HepG2 (cell line): ENCODE results near the gene INTS4. TPM values are rescaled to one million over a fixed set of nuclear protein-coding genes. Genes with fewer than 3 reads are reported as not detected.

Experiments
- ATAC-seq: fragments of 200-7000 bp; cut with Tn5 transposase; 3 replicates; pipeline ENCODE4 v1.9.1; 2020; ENCODE audit warnings: mild to moderate bottlenecking, moderate library complexity
- BruUV-seq: library from RNA; stranded (reverse); fragments of 400-500 nt; replicated peaks from 2 replicates; lab custom pipeline; 2021; lab: Mats Ljungman, UMichigan
- CTCF ChIA-PET: fragments of 300-600 bp; formaldehyde crosslinking; extraction: SDS; loops from one replicate; lab custom pipeline; 2021; ENCODE audit warnings: low total read pairs, inconsistent platforms, low intra/inter-chr PET ratio; lab: Yijun Ruan, JAX
- POLR2A ChIA-PET: fragments of 350-600 bp; sonication (Branson Sonifier 250); formaldehyde crosslinking; loops from one replicate; lab custom pipeline; 2020; ENCODE audit warnings: antibody characterized with exemption, inconsistent platforms; lab: Yijun Ruan, JAX
- DNase-seq: peaks from one replicate; pipeline ENCODE4 v3.0.0-alpha.2; 2015; ENCODE audit warnings: low spot score
- FAIRE-seq: peaks from 3 replicates; lab custom pipeline; 2011; peaks lifted over from hg19 to GRCh38; lab: Jason Lieb, UNC
- H2AFZ ChIP-seq: one replicate; pipeline ENCODE4 v1.6.1; 2011; ENCODE audit warnings: low read length, inconsistent platforms
- H3K27ac ChIP-seq: fragments of 300-600 bp; 3 replicates; pipeline ENCODE4 v1.8.0; 2011; ENCODE audit warnings: mixed run types, mild to moderate bottlenecking, mixed read lengths, low read length, inconsistent platforms; ENCODE audit not compliant: insufficient read depth; ENCODE audit errors: extremely low read length
- H3K27me3 ChIP-seq, 2 experiments: fragments of 200-600 bp in 1 of 2; 2 replicates in 1 of 2; 3 replicates in 1 of 2; pipeline versions ENCODE4 v1.6.0 to v1.8.0; 2011; ENCODE audit warnings: low read length in 2 of 2, mild to moderate bottlenecking in 2 of 2, moderate library complexity in 2 of 2, inconsistent platforms in 1 of 2; ENCODE audit not compliant: insufficient read depth in 2 of 2, control insufficient read depth in 1 of 2
- H3K36me3 ChIP-seq, 2 experiments: fragments of 200-600 bp in 1 of 2; replicated peaks in 1 of 2; 2 replicates in 1 of 2; 3 replicates in 1 of 2; pipeline versions ENCODE4 v1.5.1 to v1.8.0; 2011; ENCODE audit warnings: low read length in 2 of 2, inconsistent platforms in 1 of 2; ENCODE audit not compliant: insufficient read depth in 2 of 2, control insufficient read depth in 1 of 2
- H3K4me1 ChIP-seq: 2 replicates; pipeline ENCODE4 v1.5.1; 2012; ENCODE audit warnings: low read length, inconsistent platforms; ENCODE audit not compliant: insufficient read depth
- H3K4me2 ChIP-seq: 2 replicates; pipeline ENCODE4 v1.6.0; 2011; ENCODE audit warnings: low read depth, low read length, inconsistent platforms
- H3K4me3 ChIP-seq, 3 experiments: fragments of 200-600 bp in 1 of 3; sonication (generic), shearing (Covaris generic) in 1 of 3; replicated peaks in 1 of 3; 2 replicates each; pipeline ENCODE4 v1.5.1; 2011 to 2016; ENCODE audit warnings: low read length in 3 of 3, inconsistent platforms in 2 of 3, low read depth in 2 of 3, mild to moderate bottlenecking in 2 of 3, control low read depth in 1 of 3, mixed read lengths in 1 of 3; ENCODE audit not compliant: insufficient read depth in 1 of 3
- H3K79me2 ChIP-seq: one replicate; pipeline ENCODE4 v1.6.1; 2011; ENCODE audit warnings: low read length, inconsistent platforms; ENCODE audit not compliant: insufficient read depth
- H3K9ac ChIP-seq: 2 replicates; pipeline ENCODE4 v1.6.0; 2011; ENCODE audit warnings: mild to moderate bottlenecking, low read depth, low read length, inconsistent platforms; ENCODE audit not compliant: insufficient read depth
- H3K9me3 ChIP-seq: 2 replicates; pipeline ENCODE4 v1.5.1; 2012; ENCODE audit warnings: mild to moderate bottlenecking, low read length
- H4K20me1 ChIP-seq: 2 replicates; pipeline ENCODE4 v1.6.0; 2011; ENCODE audit warnings: inconsistent platforms, mild to moderate bottlenecking, low read length, moderate library complexity; ENCODE audit not compliant: insufficient read depth
- CCDC6 ChIP-seq: sonication (generic); formaldehyde crosslinking; IDR thresholded peaks from 2 replicates; pipeline ENCODE4 v1.8.1; 2022; ENCODE audit warnings: mild to moderate bottlenecking, missing genetic modification reagents, moderate library complexity
- FOXO1 ChIP-seq: sonication (generic); formaldehyde crosslinking; IDR thresholded peaks from 2 replicates; pipeline ENCODE4 v1.4.0; 2020; ENCODE audit warnings: missing genetic modification reagents
- FOXP1 ChIP-seq, 2 experiments: fragments of 450-650 bp in 1 of 2; IDR thresholded peaks; 2 replicates each; pipeline ENCODE4 v1.6.1; 2017 to 2018; ENCODE audit warnings: antibody characterized with exemption in 1 of 2
- GLI4 ChIP-seq: sonication (generic); formaldehyde crosslinking; IDR thresholded peaks from 2 replicates; pipeline ENCODE4 v1.5.1; 2020; ENCODE audit warnings: missing genetic modification reagents, mild to moderate bottlenecking, moderate library complexity, borderline replicate concordance
- NFIB ChIP-seq: sonication (generic); formaldehyde crosslinking; IDR thresholded peaks from 2 replicates; pipeline ENCODE4 v1.9.0; 2021; ENCODE audit warnings: missing genetic modification reagents, mild to moderate bottlenecking, borderline replicate concordance
- POGZ ChIP-seq: sonication (generic); formaldehyde crosslinking; IDR thresholded peaks from 2 replicates; pipeline ENCODE4 v1.4.0; 2020; ENCODE audit warnings: mild to moderate bottlenecking, missing genetic modification reagents
- SAP130 ChIP-seq: IDR thresholded peaks from 2 replicates; pipeline ENCODE4 v1.6.1; 2016; ENCODE audit warnings: low read depth
- SP2 ChIP-seq: sonication (generic); formaldehyde crosslinking; IDR thresholded peaks from 2 replicates; pipeline ENCODE4 v1.5.1; 2020; ENCODE audit warnings: mild to moderate bottlenecking, missing genetic modification reagents
- TEAD3 ChIP-seq: optimal IDR thresholded peaks from 2 replicates; pipeline ENCODE3; 2016; ENCODE audit warnings: borderline replicate concordance
- ZNF317 ChIP-seq: sonication (generic); formaldehyde crosslinking; IDR thresholded peaks from 2 replicates; pipeline ENCODE4 v1.5.0; 2020; ENCODE audit warnings: mild to moderate bottlenecking, missing genetic modification reagents
- ZNF382 ChIP-seq: sonication (generic); formaldehyde crosslinking; IDR thresholded peaks from 2 replicates; pipeline ENCODE4 v1.5.0; 2020; ENCODE audit warnings: missing genetic modification reagents, mild to moderate bottlenecking, borderline replicate concordance
- ZNF644 ChIP-seq: IDR thresholded peaks from 2 replicates; pipeline ENCODE4 v1.6.1; 2016; ENCODE audit warnings: low read depth
- WGBS: methylation state at CpG from one replicate; pipeline ENCODE4 v1.1.6; 2017; ENCODE audit warnings: low lambda C conversion rate; 5-methylcytosine and 5-hydroxymethylcytosine counted together
- in situ Hi-C: cut with HindIII; loops from 2 replicates; pipeline ENCODE4 v1.10.0; 2017; ENCODE audit warnings: low pct_unique_long_range_greater_than_20kb; ENCODE audit not compliant: extremely low pct_ligation_motif_present
- intact Hi-C: fragments of 100-400 bp; cut with micrococcal nuclease; formaldehyde crosslinking; loops from one replicate; pipeline ENCODE4 v1.10.0; 2022; ENCODE audit not compliant: unreplicated experiment
- polyA plus RNA-seq, 8 experiments: library from polyadenylated mRNA; depleted of rRNA in 3 of 8; stranded (reverse) in 7 of 8; unstranded in 1 of 8; fragments of >200 nt; fragmentation: Illumina TruSeq in 4 of 8; extraction: Trizol in 4 of 8; gene quantifications; 2 replicates each; pipeline versions ENCODE4 v1.2.1 to v1.2.3, GENCODE V29; 2011 to 2016; ENCODE audit warnings: low read depth in 4 of 8, missing spikeins in 1 of 8, mixed read lengths in 1 of 8; ENCODE audit not compliant: insufficient read depth in 1 of 8
- total RNA-seq, 5 experiments: library from RNA; depleted of rRNA; stranded (reverse); fragments of >200 nt; fragmentation: Illumina TruSeq; extraction: Trizol; gene quantifications; 2 replicates each; pipeline ENCODE4 v1.2.3, GENCODE V29; 2016; ENCODE audit warnings: low read depth in 1 of 5
- TF ChIP-seq, protein P1 (sequence below): sonication (generic); formaldehyde crosslinking; IDR thresholded peaks from 2 replicates; pipeline ENCODE4 v1.5.1; 2020; ENCODE audit warnings: mild to moderate bottlenecking, missing genetic modification reagents
- TF ChIP-seq, protein P2 (sequence below): sonication (generic); formaldehyde crosslinking; IDR thresholded peaks from 2 replicates; pipeline ENCODE4 v1.4.0; 2020; ENCODE audit warnings: missing genetic modification reagents
- TF ChIP-seq, protein P3 (sequence below): sonication (generic); formaldehyde crosslinking; conservative IDR thresholded peaks from 2 replicates; pipeline ENCODE4 v1.4.0; 2020; ENCODE audit warnings: missing genetic modification reagents

Gene INTS4
- total and polyA plus RNA-seq, 2 of the 13 experiments (the other 11 are each of a cell fraction or from before 2014, with no cell fraction given): 37.3 to 44.8 TPM

DNA sequence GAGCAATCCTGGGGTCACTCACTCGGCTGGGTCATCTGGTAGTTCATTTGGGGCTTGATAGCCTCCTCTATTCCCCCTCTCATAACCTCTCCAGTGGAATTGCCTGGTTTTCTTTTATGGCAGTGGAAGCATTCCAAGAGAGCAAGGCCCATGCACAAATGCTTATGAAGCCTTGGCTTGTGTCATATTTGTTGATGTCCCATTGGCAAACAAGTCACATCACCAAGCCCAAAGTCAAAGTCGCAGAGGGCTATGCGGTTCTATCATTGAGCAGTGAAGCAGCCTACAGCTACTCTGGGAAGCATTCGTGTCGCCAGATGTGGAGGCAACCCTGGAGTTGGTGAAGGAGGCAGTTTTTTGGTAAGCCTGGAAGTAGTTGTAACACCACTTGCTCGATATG is 16.3 kb upstream of the INTS4 start:
- ATAC-seq (peak; percentile 81), FAIRE-seq (no peak), DNase-seq (no peak)
- 20% methylated on average over 6 of the region's 6 CpGs for WGBS
- peak overlapping the region; percentile 2; the same call in 1 of the 2 replicates for H3K4me2 ChIP-seq
- H3K27me3 ChIP-seq: no peaks in the 10 kb centered on the region
- no peaks in the 10 kb centered on the region for H3K9me3 ChIP-seq
- TF ChIP-seq TEAD3 (CRISPR knock-in tag) (peak; percentile 31), ZNF382 (CRISPR knock-in tag) (no peak), SP2 (CRISPR knock-in tag) (no peak), FOXO1 (CRISPR knock-in tag) (no peak), GLI4 (CRISPR knock-in tag) (no peak), ZNF317 (peak; percentile 88; the same call in 1 of the 2 replicates), NFIB (CRISPR knock-in tag) (no peak), SAP130 (peak; percentile 15; the same call in 1 of the 2 replicates), CCDC6 (CRISPR knock-in tag) (no peak), POGZ (no peak), ZNF644 (CRISPR knock-in tag) (0 out of 2 replicates have a peak, but pooled peaks have one; percentile 47), FOXP1 (IDR thresholded peaks at IDR 0.05) (no peak), FOXP1 (CRISPR knock-in tag; IDR thresholded peaks at IDR 0.05) (0 out of 2 replicates have a peak, but pooled peaks have one; percentile 22)
- TF ChIP-seq, protein P1, sequence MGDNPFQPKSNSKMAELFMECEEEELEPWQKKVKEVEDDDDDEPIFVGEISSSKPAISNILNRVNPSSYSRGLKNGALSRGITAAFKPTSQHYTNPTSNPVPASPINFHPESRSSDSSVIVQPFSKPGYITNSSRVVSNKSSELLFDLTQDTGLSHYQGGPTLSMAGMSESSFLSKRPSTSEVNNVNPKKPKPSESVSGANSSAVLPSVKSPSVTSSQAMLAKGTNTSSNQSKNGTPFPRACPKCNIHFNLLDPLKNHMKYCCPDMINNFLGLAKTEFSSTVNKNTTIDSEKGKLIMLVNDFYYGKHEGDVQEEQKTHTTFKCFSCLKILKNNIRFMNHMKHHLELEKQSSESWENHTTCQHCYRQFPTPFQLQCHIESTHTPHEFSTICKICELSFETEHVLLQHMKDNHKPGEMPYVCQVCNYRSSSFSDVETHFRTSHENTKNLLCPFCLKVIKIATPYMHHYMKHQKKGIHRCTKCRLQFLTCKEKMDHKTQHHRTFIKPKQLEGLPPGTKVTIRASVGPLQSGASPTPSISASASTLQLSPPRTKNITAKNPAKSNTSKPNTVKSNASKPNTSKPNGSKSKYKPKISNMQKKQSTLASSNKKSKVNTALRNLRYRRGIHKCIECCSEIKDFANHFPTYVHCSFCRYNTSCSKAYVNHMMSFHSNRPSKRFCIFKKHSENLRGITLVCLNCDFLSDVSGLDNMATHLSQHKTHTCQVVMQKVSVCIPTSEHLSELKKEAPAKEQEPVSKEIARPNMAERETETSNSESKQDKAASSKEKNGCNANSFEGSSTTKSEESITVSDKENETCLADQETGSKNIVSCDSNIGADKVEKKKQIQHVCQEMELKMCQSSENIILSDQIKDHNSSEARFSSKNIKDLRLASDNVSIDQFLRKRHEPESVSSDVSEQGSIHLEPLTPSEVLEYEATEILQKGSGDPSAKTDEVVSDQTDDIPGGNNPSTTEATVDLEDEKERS (CRISPR knock-in tag): no peak
- TF ChIP-seq, protein P2, sequence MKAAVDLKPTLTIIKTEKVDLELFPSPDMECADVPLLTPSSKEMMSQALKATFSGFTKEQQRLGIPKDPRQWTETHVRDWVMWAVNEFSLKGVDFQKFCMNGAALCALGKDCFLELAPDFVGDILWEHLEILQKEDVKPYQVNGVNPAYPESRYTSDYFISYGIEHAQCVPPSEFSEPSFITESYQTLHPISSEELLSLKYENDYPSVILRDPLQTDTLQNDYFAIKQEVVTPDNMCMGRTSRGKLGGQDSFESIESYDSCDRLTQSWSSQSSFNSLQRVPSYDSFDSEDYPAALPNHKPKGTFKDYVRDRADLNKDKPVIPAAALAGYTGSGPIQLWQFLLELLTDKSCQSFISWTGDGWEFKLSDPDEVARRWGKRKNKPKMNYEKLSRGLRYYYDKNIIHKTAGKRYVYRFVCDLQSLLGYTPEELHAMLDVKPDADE (CRISPR knock-in tag): no peak
- TF ChIP-seq, protein P3, sequence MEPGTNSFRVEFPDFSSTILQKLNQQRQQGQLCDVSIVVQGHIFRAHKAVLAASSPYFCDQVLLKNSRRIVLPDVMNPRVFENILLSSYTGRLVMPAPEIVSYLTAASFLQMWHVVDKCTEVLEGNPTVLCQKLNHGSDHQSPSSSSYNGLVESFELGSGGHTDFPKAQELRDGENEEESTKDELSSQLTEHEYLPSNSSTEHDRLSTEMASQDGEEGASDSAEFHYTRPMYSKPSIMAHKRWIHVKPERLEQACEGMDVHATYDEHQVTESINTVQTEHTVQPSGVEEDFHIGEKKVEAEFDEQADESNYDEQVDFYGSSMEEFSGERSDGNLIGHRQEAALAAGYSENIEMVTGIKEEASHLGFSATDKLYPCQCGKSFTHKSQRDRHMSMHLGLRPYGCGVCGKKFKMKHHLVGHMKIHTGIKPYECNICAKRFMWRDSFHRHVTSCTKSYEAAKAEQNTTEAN (CRISPR knock-in tag): no peak
- H3K27ac ChIP-seq: no peak overlapping the region
- intact Hi-C loops: no loop called here
- in situ Hi-C loops: no loop called here
- peaks cover 24% of the 10 kb centered on the region for H3K4me1 ChIP-seq
- no peaks in the 10 kb centered on the region for H3K79me2 ChIP-seq
- CTCF ChIA-PET: no interaction called here
- H3K9ac ChIP-seq: no peak overlapping the region
- no peak overlapping the region for H2AFZ ChIP-seq
- POLR2A ChIA-PET: interaction anchor here (0.8 kb wide), 1 partner anchor 16 kb away, joined by 4 read pairs; the partner anchor contains the start of gene INTS4
- no peaks in the 10 kb centered on the region for H4K20me1 ChIP-seq
- no TSS peak for BruUV-seq
- no peak overlapping the region for H3K4me3 ChIP-seq
- H3K36me3 ChIP-seq: no peaks in the 10 kb centered on the region
